ENCODE results near the gene RTP5. TPM values are rescaled to one million over a fixed set of nuclear protein-coding genes. Genes with fewer than 3 reads are reported as not detected.

Gene RTP5
- total RNA-seq, 6 donors from 2014 or later = 0.14 to 2.1 (median 0.69) TPM; not detected in 1

DNA sequence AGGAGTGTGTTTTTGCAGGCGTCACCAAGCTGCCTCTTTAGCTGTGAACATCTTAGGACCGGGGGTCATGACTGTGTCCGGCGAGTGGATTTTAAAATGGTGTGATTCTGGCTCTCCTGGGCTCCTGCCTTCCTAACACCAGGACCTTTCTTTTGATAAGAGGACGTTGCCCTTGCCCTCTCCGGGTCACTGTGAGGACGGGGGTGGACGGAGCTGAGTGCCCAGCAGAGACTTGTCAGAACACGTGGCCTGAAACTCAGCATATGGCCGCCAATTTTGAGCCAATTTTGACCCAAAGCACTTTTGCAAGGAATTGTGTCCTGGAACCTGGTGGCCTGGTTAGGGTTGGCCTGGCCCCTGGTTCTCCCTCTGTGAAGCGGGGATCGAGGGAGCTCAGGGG is 40.2 kb downstream of the RTP5 start:
- Histone ChIP-seq H3K9me3 (peaks cover 0 to 4% (median 0%) of the 10 kb centered on the region in 4 donors), H3K36me3 (no peaks in the 10 kb centered on the region), H3K4me3 (no peak overlapping the region), H3K27me3 (no peaks in the 10 kb centered on the region), H3K4me1 (no peaks in the 10 kb centered on the region), H3K27ac (no peak overlapping the region)
- 88 to 90% methylated on average over 9 to 12 of the region's 12 CpGs for WGBS, 2 donors
- DNase-seq (peak in 1 of 2 donors; percentile 8), ATAC-seq (ENCODE audit: low FRiP score in 2 of 2) (no peak)
- TF ChIP-seq POLR2A (IDR thresholded peaks at IDR 0.05) (no peak), EP300 (IDR thresholded peaks at IDR 0.05) (no peak), POLR2AphosphoS5 (IDR thresholded peaks at IDR 0.05) (no peak)
- TF ChIP-seq, protein P1, sequence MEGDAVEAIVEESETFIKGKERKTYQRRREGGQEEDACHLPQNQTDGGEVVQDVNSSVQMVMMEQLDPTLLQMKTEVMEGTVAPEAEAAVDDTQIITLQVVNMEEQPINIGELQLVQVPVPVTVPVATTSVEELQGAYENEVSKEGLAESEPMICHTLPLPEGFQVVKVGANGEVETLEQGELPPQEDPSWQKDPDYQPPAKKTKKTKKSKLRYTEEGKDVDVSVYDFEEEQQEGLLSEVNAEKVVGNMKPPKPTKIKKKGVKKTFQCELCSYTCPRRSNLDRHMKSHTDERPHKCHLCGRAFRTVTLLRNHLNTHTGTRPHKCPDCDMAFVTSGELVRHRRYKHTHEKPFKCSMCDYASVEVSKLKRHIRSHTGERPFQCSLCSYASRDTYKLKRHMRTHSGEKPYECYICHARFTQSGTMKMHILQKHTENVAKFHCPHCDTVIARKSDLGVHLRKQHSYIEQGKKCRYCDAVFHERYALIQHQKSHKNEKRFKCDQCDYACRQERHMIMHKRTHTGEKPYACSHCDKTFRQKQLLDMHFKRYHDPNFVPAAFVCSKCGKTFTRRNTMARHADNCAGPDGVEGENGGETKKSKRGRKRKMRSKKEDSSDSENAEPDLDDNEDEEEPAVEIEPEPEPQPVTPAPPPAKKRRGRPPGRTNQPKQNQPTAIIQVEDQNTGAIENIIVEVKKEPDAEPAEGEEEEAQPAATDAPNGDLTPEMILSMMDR (IDR thresholded peaks at IDR 0.05) = no peak

DNA sequence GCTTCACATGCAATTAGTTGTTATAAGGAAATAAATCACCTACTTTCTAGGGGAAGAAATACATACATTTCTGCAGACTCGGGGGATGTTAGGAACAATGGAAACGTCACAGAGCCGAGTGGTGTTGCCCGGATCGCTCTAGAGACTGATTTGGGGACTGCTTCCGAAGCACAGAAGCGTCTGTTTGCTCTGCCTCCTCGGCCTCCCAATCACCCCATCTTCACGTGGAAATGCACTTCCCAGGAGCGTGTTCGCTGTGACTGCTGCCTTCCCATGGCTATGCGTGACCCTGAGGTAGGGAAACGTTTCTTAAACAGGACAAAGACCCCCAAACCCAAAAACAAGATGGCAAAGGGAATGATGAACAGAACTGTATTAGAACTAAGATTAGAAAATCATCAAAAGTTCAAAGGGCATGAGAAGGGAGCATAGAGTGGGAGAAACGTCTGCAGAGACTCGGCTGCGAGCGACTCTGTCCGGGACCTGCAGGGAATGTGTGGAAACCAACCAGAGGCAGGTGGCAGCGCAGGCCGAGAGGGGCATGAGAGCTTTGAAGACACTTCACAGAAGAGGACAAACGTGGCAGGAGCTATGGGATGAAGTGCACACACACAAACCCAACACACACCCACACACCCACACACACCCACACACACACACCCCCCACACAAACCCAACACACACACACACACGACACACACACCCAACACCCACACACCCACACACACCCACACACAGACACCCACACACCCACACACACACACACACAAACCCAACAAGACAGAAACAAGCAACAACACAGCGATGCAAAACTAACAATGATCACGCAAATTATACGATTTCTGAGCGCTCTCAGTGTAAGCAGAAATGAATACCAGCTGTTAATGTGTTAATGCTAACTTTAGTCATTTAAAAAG is 41.3 kb downstream of the RTP5 start:
- no peaks in the 10 kb centered on the region for H3K27me3 ChIP-seq
- H3K4me3 ChIP-seq = no peak overlapping the region
- peaks cover 0 to 4% (median 0%) of the 10 kb centered on the region in 4 donors for H3K9me3 ChIP-seq
- 91 to 93% methylated on average over 26 of the region's 26 CpGs for WGBS, 2 donors
- no peaks in the 10 kb centered on the region for H3K36me3 ChIP-seq
- no peaks in the 10 kb centered on the region for H3K4me1 ChIP-seq
- ATAC-seq (ENCODE audit: low FRiP score in 2 of 2) (no peak), DNase-seq (peak in 1 of 2 donors; percentile 9)
- H3K27ac ChIP-seq = no peak overlapping the region
- TF ChIP-seq EP300 (IDR thresholded peaks at IDR 0.05) (no peak), POLR2A (IDR thresholded peaks at IDR 0.05) (no peak), POLR2AphosphoS5 (IDR thresholded peaks at IDR 0.05) (no peak)
- TF ChIP-seq, protein P1 (IDR thresholded peaks at IDR 0.05) = no peak

DNA sequence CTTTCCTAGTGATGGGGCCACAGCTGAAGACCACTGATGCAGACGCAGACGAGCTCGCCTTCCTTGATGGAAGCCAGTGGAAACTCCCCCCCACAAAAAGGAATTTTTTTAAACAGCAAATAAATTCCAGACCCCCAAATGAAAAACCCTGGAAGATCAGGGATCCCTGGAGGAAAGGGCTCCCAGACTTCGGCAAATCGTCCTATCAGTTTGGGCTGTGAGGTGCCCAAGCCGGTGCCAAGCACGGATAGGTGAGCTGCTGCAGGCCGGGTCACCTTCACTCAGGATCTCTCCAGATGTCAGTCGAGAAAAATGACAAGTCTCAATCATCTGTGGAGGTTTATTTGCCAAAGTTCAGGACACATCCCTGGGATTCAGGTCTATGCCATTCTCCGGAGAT is 42.0 kb downstream of the RTP5 start:
- Histone ChIP-seq H3K9me3 (peaks cover 0 to 4% (median 0%) of the 10 kb centered on the region in 4 donors), H3K27me3 (no peaks in the 10 kb centered on the region), H3K4me1 (no peaks in the 10 kb centered on the region), H3K36me3 (no peaks in the 10 kb centered on the region), H3K27ac (no peak overlapping the region), H3K4me3 (no peak overlapping the region)
- no peak for DNase-seq
- TF ChIP-seq, protein P1 (IDR thresholded peaks at IDR 0.05) = no peak
- TF ChIP-seq POLR2AphosphoS5 (IDR thresholded peaks at IDR 0.05) = no peak
- TF ChIP-seq POLR2A (IDR thresholded peaks at IDR 0.05) = no peak
- no peak for TF ChIP-seq EP300 (IDR thresholded peaks at IDR 0.05)
- WGBS, 2 donors = 93 to 94% methylated on average over 10 of the region's 10 CpGs
- ATAC-seq (ENCODE audit: low FRiP score in 2 of 2) = no peak

DNA sequence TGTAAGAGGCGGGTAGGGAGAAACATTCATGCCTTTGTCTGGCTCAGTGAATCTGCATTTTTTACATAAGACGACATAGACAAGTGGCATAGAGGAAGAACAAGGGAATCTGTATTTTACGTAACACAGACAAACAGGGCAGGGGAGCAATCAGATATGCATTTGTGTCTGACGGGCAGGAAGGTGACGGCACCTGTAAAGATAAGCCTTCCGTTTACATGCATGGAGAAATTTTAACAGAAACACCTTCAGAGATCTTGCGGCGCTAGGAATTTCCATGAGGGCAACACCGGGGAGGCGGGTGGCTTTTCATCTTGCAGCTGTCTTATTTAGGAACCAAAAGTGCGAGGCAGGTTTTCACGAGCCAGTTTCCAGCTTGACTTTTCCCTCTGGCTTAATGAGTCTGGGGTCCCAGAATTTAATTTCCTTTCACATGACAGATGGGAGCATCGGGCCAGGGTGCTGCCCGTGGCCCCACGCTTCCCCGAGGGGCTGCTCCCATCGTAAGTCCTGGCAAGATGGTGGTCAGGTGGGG is 42.6 kb downstream of the RTP5 start:
- H3K27me3 ChIP-seq = no peaks in the 10 kb centered on the region
- H3K4me3 ChIP-seq = no peak overlapping the region
- DNase-seq (no peak), ATAC-seq (ENCODE audit: low FRiP score in 2 of 2) (no peak)
- H3K36me3 ChIP-seq = no peaks in the 10 kb centered on the region
- H3K4me1 ChIP-seq = no peaks in the 10 kb centered on the region
- TF ChIP-seq POLR2A (IDR thresholded peaks at IDR 0.05) (no peak), POLR2AphosphoS5 (IDR thresholded peaks at IDR 0.05) (no peak)
- TF ChIP-seq, protein P1 (IDR thresholded peaks at IDR 0.05) = no peak
- H3K27ac ChIP-seq = no peak overlapping the region
- 87 to 94% methylated on average over 17 of the region's 17 CpGs for WGBS, 2 donors
- peaks cover 0 to 4% (median 0%) of the 10 kb centered on the region in 4 donors for H3K9me3 ChIP-seq

All from upper lobe of left lung (tissue), 6 donors.